ENCODE data around the gene GFPT2.

GFPT2 gene

GRCh38 chr5:180271221-180271620 is 81.9 kb downstream of the GFPT2 start:
- DNase-seq: no peak

- DNase-seq: no peak
Measured at GRCh38 chr5:180259260-180259611, 93.9 kb downstream of the GFPT2 start.

DNA sequence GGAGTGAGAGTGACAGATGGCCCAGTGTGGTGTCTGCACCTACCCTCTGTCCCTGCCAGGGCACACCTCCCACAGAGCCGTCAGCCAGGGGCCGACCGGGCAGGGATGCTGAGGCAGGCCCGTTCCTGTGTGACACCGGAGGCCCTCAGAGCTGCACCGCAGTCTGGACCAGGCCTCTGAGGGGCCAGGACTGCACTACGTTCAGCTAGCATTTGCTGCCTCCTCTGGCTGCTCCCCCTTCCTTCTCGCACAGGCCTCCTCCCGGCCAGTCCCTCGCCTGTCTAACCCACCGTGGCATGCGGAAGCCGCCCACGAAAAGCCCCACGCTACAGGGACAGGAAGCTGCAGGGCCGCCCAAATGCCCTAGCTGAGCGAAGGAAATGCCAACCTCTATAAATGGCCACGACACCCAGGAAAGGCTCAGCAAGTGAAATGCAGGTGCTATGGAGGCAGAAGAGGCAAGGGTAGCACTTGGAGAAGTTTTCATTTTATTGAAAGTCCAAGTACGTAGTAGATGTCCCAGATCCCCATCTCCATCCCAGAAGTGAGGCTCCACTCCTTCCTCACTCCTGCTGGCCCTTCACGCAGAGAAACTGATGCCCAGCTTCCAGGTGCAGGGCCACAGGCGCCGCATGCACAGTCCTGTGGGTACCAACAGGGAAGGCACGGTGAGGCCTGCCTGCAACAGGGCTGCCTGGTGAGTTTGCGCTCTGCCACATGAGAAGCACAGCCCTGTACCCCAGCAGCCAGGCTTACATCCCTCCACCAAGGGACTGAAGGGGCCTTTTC is 99.9 kb downstream of the GFPT2 start:
- DNase-seq: no peak

DNA sequence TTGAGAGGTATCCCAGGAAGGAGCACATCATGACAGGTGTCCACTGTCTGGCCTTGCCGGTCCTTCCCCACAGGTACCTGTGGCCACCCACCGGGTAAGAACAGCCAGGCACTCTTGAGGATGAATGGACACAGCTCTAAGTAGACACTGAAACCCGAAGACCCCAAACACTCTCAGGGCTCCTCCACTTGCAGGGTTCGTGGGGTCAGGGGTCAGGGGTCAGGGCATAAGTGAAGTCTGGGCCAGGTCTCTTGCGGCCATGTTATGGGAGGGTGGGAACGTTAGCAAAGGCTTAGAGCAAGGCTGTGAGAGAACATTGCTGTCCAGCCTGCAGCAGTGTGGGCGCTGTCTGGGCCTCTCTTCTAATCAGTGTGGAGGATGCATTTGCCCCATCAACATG is 101.2 kb downstream of the GFPT2 start:
- DNase-seq: no peak

- no peak for DNase-seq
Measured at GRCh38 chr5:180251141-180251540, 102.0 kb downstream of the GFPT2 start.

Data from CD4-positive, alpha-beta T cell treated with Interleukin-4 for 4 hours (primary cell).